HL-60/S4 treated with phorbol 12-myristate 13-acetate at 8.2 ng/mL for 4 days and 3 days (cell line): ENCODE results near the gene PCK1.

Experiments used
- in situ Hi-C: fragments of 300-500 bp; cut with MboI; formaldehyde crosslinking; loops from 2 replicates; pipeline ENCODE4 v1.15.0; 2022; ENCODE audit warnings: low sequenced_read_pairs

The PCK1 gene

GRCh38 chr20:57598491-57598890 is 37.6 kb downstream of the PCK1 start:
- in situ Hi-C loops, result loop anchor here (25.0 kb wide), 2 partner anchors 511 to 589 kb away; no protein-coding TSS in a partner anchor

- in situ Hi-C loops, result no loop called here
These were observed 39.7 kb downstream of the PCK1 start for GRCh38 chr20:57600320-57601210.

- in situ Hi-C loops, result no loop called here
These were observed 40.3 kb downstream of the PCK1 start for GRCh38 chr20:57601211-57601570.

GRCh38 chr20:57601737-57602136 is 40.8 kb downstream of the PCK1 start:
- in situ Hi-C loops, result no loop called here

- in situ Hi-C loops, result no loop called here
These were observed 42.2 kb downstream of the PCK1 start for GRCh38 chr20:57603120-57603519.

GRCh38 chr20:57605045-57605444 is 44.1 kb downstream of the PCK1 start:
- in situ Hi-C loops, result no loop called here

GRCh38 chr20:57605878-57606277 is 45.0 kb downstream of the PCK1 start:
- in situ Hi-C loops, result no loop called here

- in situ Hi-C loops, result no loop called here
These were observed 47.6 kb downstream of the PCK1 start for GRCh38 chr20:57608516-57608915.

- in situ Hi-C loops, result no loop called here
These were observed 48.4 kb downstream of the PCK1 start for GRCh38 chr20:57609086-57609841.

GRCh38 chr20:57609842-57610167 is 48.9 kb downstream of the PCK1 start:
- in situ Hi-C loops, result no loop called here

- in situ Hi-C loops, result no loop called here
These were observed 49.5 kb downstream of the PCK1 start for GRCh38 chr20:57610261-57610952.

- in situ Hi-C loops, result no loop called here
These were observed 50.8 kb downstream of the PCK1 start for GRCh38 chr20:57611586-57612311.

- in situ Hi-C loops, result no loop called here
These were observed 51.5 kb downstream of the PCK1 start for GRCh38 chr20:57612436-57612835.

GRCh38 chr20:57612916-57613315 is 52.0 kb downstream of the PCK1 start:
- in situ Hi-C loops, result no loop called here

GRCh38 chr20:57613481-57613921 is 52.6 kb downstream of the PCK1 start:
- in situ Hi-C loops, result no loop called here

GRCh38 chr20:57614490-57615444 is 53.9 kb downstream of the PCK1 start:
- in situ Hi-C loops, result no loop called here

GRCh38 chr20:57615445-57615811 is 54.5 kb downstream of the PCK1 start:
- in situ Hi-C loops, result no loop called here

- in situ Hi-C loops, result no loop called here
These were observed 55.4 kb downstream of the PCK1 start for GRCh38 chr20:57616143-57616951.
